OCI-LY3 (cell line): ENCODE data around the gene KLHL29.

Experiments
- H2AFZ ChIP-seq: fragments of 200-600, 300-600 bp; shearing (Covaris generic); 2 replicates; pipeline ENCODE4 v1.6.0; 2014; ENCODE audit warnings: antibody characterized with exemption, low read depth, low read length
- H3K27ac ChIP-seq: fragments of 200-600, 300-600 bp; sonication (generic); 2 replicates; pipeline ENCODE4 v1.5.1; 2014; ENCODE audit warnings: mild to moderate bottlenecking, low read length, moderate library complexity, mixed read lengths
- H3K27me3 ChIP-seq: fragments of 200-600, 300-600 bp; sonication (generic); 2 replicates; pipeline ENCODE4 v1.6.1; 2014; ENCODE audit warnings: low read depth, low read length, mixed read lengths
- H3K36me3 ChIP-seq: fragments of 200-600, 300-600 bp; sonication (generic); replicated peaks from 2 replicates; pipeline ENCODE3; 2014; ENCODE audit warnings: low read depth, low read length, mixed read lengths
- H3K4me1 ChIP-seq: fragments of 300-600, 200-600 bp; sonication (generic); 2 replicates; pipeline ENCODE4 v1.6.1; 2014; ENCODE audit warnings: low read length, mixed read lengths
- H3K4me2 ChIP-seq: fragments of 200-600, 300-600 bp; sonication (generic); 2 replicates; pipeline ENCODE4 v1.6.1; 2014; ENCODE audit warnings: low read length, mixed read lengths
- H3K4me3 ChIP-seq: fragments of 300-600, 200-600 bp; sonication (generic); 2 replicates; pipeline ENCODE4 v1.5.1; 2014; ENCODE audit warnings: antibody characterized with exemption, mild to moderate bottlenecking, low read length, moderate library complexity
- H3K79me2 ChIP-seq: fragments of 300-600, 200-600 bp; shearing (Covaris generic); 2 replicates; pipeline ENCODE4 v1.6.1; 2014; ENCODE audit warnings: mild to moderate bottlenecking, low read length, mixed read lengths
- H3K9ac ChIP-seq: fragments of 300-600, 200-600 bp; shearing (Covaris generic); 2 replicates; pipeline ENCODE4 v1.6.0; 2014; ENCODE audit warnings: mild to moderate bottlenecking, low read length, moderate library complexity
- H3K9me3 ChIP-seq: fragments of 200-600, 300-600 bp; shearing (Covaris generic); 2 replicates; pipeline ENCODE4 v1.6.1; 2014; ENCODE audit warnings: low read length, mixed read lengths; ENCODE audit not compliant: insufficient read depth
- H4K20me1 ChIP-seq: fragments of 200-600, 300-600 bp; sonication (generic); 2 replicates; pipeline ENCODE4 v1.6.1; 2016; ENCODE audit warnings: low read length, mixed read lengths; ENCODE audit not compliant: insufficient read depth
- EZH2phosphoT487 ChIP-seq: fragments of 200-600 bp; shearing (Covaris generic); IDR thresholded peaks from 2 replicates; pipeline ENCODE4 v1.6.1; 2018; ENCODE audit warnings: antibody characterized with exemption, mixed run types, low read depth
- TF ChIP-seq, protein P1 (sequence below): fragments of 200-600, 300-600 bp; sonication (generic); IDR thresholded peaks from 2 replicates; pipeline ENCODE4 v1.5.1; 2014; ENCODE audit warnings: antibody characterized with exemption, low read length, low read depth

Gene KLHL29

GRCh38 chr2:23688486-23689130 is 303.6 kb downstream of the KLHL29 start:
- Histone ChIP-seq H3K9me3 (no peaks in the 10 kb centered on the region), H2AFZ (no peak overlapping the region), H3K4me1 (no peaks in the 10 kb centered on the region), H3K36me3 (no peaks in the 10 kb centered on the region), H4K20me1 (no peaks in the 10 kb centered on the region), H3K4me3 (no peak overlapping the region), H3K27ac (no peak overlapping the region), H3K79me2 (no peaks in the 10 kb centered on the region), H3K27me3 (no peaks in the 10 kb centered on the region), H3K4me2 (no peak overlapping the region), H3K9ac (no peak overlapping the region)
- TF ChIP-seq EZH2phosphoT487: no peak
- TF ChIP-seq, protein P1, sequence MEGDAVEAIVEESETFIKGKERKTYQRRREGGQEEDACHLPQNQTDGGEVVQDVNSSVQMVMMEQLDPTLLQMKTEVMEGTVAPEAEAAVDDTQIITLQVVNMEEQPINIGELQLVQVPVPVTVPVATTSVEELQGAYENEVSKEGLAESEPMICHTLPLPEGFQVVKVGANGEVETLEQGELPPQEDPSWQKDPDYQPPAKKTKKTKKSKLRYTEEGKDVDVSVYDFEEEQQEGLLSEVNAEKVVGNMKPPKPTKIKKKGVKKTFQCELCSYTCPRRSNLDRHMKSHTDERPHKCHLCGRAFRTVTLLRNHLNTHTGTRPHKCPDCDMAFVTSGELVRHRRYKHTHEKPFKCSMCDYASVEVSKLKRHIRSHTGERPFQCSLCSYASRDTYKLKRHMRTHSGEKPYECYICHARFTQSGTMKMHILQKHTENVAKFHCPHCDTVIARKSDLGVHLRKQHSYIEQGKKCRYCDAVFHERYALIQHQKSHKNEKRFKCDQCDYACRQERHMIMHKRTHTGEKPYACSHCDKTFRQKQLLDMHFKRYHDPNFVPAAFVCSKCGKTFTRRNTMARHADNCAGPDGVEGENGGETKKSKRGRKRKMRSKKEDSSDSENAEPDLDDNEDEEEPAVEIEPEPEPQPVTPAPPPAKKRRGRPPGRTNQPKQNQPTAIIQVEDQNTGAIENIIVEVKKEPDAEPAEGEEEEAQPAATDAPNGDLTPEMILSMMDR: no peak

DNA sequence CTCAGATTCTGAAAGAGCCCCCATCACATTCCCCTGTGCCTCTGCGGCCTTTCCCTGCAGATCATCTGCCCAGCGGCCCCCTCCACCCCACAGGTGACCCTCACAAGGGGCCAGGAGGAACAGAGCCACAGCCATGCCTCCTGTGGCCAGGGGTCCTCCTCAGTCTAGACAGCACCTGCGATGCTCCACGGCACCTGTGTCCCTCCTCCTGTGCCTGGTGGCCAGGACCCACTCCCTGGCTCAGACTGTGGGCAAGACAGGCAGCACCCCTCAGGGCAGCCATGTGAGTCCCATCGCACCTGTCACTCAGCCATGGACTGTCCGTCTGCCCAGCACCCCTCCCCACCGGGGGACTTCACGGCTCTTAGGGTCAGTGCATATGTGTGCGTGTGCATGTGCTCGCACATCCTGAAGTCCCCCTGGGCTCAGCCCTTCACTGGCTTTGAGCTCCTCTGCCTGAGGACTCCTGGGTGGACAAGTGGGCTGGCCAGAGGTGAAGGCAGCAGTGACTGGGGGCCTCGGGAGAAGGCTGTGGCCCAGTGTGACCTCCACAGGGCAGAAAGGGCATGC is 304.2 kb downstream of the KLHL29 start:
- H3K4me1 ChIP-seq: no peaks in the 10 kb centered on the region
- H3K27ac ChIP-seq: no peak overlapping the region
- no peak overlapping the region for H3K4me2 ChIP-seq
- no peak overlapping the region for H3K9ac ChIP-seq
- H2AFZ ChIP-seq: no peak overlapping the region
- no peaks in the 10 kb centered on the region for H3K27me3 ChIP-seq
- no peaks in the 10 kb centered on the region for H4K20me1 ChIP-seq
- H3K9me3 ChIP-seq: no peaks in the 10 kb centered on the region
- H3K36me3 ChIP-seq: no peaks in the 10 kb centered on the region
- no peaks in the 10 kb centered on the region for H3K79me2 ChIP-seq
- no peak overlapping the region for H3K4me3 ChIP-seq
- no peak for TF ChIP-seq EZH2phosphoT487
- TF ChIP-seq, protein P1: no peak

GRCh38 chr2:23689891-23690290 is 304.9 kb downstream of the KLHL29 start:
- H2AFZ ChIP-seq: no peak overlapping the region
- H3K4me1 ChIP-seq: no peaks in the 10 kb centered on the region
- H3K27me3 ChIP-seq: no peaks in the 10 kb centered on the region
- no peak overlapping the region for H3K9ac ChIP-seq
- no peak overlapping the region for H3K4me2 ChIP-seq
- no peaks in the 10 kb centered on the region for H3K36me3 ChIP-seq
- no peak overlapping the region for H3K27ac ChIP-seq
- H4K20me1 ChIP-seq: no peaks in the 10 kb centered on the region
- no peaks in the 10 kb centered on the region for H3K79me2 ChIP-seq
- TF ChIP-seq EZH2phosphoT487: no peak
- TF ChIP-seq, protein P1: no peak
- H3K4me3 ChIP-seq: no peak overlapping the region
- no peaks in the 10 kb centered on the region for H3K9me3 ChIP-seq

DNA sequence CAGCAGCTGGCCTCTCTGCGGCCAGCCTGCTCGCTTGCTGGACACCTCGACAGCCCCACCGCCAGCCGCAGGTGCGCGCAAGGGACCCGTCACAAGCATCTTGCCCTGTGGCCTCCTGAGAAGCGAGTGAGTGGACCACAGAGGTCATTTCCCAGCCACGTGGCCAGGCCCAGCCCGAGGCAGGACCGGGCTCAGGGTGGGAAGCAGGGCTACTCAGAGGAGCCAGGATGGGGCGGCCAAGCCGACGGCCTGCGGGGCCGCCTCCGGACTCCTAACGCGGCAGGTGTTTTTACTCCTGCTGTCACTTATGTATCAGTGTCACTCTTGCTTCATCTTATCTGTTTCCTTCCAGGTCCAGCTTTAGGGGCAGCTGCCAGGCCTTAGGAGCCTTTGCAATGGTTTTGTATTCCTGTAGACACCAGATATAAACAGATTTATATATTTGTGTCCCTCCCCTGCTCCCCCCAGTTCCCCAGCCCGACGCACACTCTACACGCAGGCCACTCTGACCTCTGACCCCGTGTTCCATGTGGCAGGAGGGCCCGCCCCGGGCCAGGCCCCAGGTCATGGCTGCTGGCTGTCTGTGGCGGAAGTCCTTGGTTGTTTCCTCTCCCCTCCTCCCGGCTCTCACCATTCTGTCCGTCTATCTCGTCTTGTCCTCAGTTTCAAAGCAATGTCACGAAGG is 305.6 kb downstream of the KLHL29 start:
- Histone ChIP-seq H3K4me3 (no peak overlapping the region), H3K36me3 (no peaks in the 10 kb centered on the region), H3K4me1 (no peaks in the 10 kb centered on the region), H3K4me2 (no peak overlapping the region), H3K9ac (no peak overlapping the region), H3K9me3 (no peaks in the 10 kb centered on the region), H4K20me1 (no peaks in the 10 kb centered on the region), H3K27me3 (no peaks in the 10 kb centered on the region), H3K27ac (no peak overlapping the region), H2AFZ (no peak overlapping the region), H3K79me2 (no peaks in the 10 kb centered on the region)
- no peak for TF ChIP-seq EZH2phosphoT487
- TF ChIP-seq, protein P1: no peak
